Endometrial microvascular endothelial cells (primary cell): ENCODE data around the gene MRPL42. TPM values are rescaled to one million over a fixed set of nuclear protein-coding genes. Genes with fewer than 3 reads are reported as not detected.
"Not testable (repeated sequence)": the region's sequence is repeated elsewhere in the genome, so short reads cannot be mapped to it uniquely, and the experiment has no call there.

ENCODE experiments used
- in situ Hi-C: cut with HindIII; loops from 2 replicates; pipeline ENCODE4 v1.10.0; 2017; ENCODE audit warnings: low sequenced_read_pairs, low pct_unique_long_range_greater_than_20kb; ENCODE audit errors: inconsistent ontology term
- total RNA-seq: library from RNA; depleted of rRNA; stranded (reverse); fragments of >200 nt; gene quantifications from one replicate; pipeline ENCODE4 v1.2.3, GENCODE V29; 2015; ENCODE audit errors: inconsistent ontology term

Gene MRPL42
- total RNA-seq, 1 donor from 2014 or later = 89.9 TPM

DNA sequence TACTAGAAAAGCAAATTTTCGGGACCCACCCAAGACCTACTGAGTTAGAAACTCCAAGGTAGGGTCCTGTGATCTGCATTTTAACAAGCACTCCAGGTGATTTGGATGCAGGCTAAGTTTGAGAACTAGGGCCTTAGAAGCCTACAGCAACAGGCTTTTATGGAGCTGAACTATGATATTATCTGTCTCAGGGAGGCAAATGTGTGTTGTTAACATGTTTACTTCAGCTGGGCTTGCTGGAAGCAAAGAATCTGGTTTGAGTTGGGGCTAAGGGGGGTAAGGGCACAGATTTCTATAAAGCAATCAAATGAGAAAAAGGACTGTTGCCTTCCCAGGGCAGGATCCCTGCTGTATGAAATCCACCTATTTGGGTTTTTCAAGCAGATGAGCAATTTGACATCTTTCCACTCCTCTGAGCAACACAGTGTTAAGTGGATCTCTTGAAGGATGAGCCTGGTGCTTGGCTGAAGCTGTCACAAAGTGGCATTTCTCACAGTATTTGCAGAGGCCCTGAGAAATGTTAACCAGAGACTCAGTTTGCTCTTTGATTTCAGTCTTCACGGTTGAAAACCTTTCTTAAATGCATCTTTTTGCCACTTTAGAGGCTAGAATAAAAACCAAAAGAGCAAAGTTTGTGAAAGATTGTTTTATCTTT is 68.9 kb downstream of the MRPL42 start:
- in situ Hi-C loops = no loop called here

- in situ Hi-C loops = no loop called here
Measured at GRCh38 chr12:93536766-93537488, 69.6 kb downstream of the MRPL42 start.

DNA sequence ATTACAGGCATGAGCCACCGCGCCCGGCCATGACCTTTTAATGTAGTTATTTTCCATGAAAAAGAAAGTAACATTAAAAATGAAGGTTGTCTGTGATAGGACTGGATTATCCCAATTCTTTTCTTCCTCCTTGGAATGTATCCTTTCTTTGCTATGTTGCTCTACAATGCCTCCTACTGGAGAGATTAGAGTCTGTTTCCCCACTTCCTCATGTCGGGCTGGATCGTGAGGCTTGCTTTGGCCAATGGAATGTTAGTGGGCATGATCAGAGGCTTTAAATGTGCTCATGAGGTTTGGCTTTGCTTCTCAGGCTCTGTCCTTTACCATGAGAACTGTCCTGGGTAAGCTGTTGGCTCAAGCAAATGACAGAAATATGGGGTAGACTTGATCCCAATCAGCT is 70.5 kb downstream of the MRPL42 start:
- in situ Hi-C loops = no loop called here

DNA sequence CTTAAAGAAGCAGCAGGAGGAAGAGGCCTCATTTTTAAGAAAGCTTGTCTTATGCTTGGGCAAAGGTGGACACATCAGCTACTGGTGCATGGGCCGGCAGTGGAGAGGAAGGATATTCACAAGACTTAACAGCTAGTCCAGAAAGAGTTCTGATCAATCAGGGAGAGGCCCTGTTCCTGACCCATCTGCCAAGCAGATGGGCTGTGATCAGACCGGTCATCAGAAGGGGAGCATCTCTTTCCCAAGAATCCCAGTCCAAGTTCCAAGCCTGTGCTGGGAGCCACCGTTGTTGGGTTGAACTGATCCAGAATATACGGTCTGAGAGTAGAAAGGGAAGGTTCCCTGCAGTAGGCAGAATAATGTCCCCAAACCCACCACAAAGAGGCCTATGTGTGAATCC is 72.5 kb downstream of the MRPL42 start:
- in situ Hi-C loops = no loop called here

- in situ Hi-C loops = no loop called here
Measured at GRCh38 chr12:93540466-93540865, 73.2 kb downstream of the MRPL42 start.

- in situ Hi-C loops = no loop called here
Measured at GRCh38 chr12:93541578-93542225, 74.4 kb downstream of the MRPL42 start.

DNA sequence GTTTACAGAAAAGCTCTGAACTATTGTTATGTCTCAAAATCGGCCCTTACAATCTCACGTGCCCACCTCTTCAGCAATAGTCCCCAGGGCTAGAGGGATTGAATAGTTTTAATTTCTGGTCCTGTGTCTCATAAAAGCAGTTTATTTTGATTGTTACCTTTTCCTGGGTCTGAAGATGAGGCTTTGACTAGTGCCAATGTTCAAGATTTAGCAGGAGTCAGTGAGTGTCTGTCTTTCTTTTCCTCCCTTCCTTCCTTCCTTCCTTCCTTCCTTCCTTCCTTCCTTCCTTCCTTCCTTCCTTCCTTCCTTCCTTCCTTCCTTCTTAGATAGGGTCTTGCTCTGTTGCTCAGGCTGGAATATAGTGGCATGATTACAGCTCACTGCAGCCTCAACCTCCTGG is 80.5 kb downstream of the MRPL42 start:
- in situ Hi-C loops = no loop called here

DNA sequence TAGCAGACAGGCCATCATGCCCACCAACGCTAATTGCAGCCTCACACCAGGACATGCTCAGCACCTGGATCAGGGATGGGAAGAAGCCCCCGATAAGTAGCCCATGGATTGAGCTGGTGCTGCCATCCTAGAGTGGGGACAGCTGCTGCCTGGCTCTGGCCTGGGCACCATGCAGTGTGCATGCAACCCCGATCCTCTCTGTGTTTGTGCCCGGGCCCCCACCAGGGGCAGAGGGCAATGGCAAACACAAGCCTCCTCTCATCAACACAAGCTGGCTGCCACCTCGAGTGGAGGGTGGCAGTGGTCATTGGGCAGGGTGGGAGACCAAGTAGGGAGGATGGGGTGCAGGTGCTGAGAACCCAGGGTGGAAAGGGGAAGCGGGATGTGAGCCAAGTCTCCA is 81.9 kb downstream of the MRPL42 start:
- in situ Hi-C loops = no loop called here

DNA sequence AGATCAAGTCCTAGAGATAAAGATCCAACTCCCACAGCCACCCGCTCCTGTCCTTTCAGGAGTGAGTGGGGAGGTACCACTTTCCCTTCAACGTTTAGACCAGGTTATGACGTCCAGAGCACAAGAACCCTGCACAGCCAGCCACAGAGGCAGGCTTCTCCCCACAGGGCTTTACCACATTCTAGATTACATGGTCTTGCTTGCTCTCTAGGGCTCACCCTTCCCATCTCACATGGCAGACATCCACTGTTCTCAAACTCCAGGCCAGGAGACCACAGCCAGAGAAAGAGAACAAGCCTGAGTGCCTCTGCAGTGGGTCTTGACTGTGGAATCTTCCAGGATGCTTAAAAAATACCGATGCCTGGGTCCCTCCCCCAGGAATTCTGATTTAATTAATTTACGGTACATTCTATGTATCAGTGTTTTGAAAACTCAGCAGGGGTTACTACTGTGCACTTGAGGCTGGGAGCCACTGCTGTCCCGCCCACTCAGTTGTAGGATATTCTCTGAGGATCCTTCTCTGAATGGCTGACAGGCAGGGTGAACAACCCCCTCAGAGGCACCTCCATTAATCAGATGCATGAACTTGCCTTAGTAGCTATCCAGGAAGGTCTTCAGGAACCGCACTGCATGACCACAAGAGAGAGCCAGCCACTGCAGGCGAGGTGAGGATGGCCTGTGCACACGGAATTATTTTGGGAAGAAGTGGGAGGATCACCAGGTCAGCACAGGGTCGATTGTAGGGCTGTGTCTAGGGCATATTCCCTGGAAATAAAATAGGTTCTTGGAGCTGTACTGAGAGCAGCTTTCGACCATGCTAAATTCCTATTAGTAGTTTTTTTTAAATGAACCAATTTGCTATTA is 83.7 kb downstream of the MRPL42 start:
- in situ Hi-C loops = no loop called here

DNA sequence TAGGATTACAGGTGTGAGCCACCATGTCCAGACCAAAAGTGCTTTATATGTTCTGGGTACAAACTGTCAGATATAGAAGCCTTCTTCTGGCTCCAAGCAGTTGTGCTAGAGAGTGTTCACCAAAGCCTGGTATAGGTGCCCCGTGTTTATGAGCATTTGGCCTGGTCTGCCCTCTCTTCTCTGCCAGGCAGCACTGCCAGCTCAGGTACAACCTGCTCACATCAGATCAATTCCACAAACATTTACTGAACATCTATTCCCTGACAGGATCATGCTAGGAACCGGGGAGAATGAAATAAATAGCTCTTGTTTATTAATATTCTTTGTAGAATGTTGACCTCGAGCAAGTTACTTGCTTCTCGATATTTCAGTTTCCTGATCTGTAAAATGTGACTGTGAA is 85.1 kb downstream of the MRPL42 start:
- in situ Hi-C loops = no loop called here

DNA sequence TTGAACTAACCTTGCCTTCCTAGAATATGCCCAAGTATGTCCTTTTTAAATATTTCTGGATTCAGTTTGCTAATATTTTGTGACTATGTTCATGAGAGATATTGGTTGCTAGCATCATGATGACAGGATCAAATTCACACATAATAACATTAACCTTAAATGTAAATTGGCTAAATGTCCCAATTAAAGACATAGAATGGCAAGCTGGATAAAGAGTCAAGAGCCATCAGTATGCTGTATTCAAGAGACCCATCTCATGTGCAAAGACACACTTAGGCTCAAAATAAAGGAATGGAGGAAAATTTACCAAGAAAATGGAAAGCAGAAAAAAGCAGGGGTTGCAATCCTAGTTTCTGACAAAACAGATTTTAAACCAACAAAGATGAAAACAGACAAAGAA is 90.6 kb downstream of the MRPL42 start:
- in situ Hi-C loops = not testable (repeated sequence)

- in situ Hi-C loops = not testable (repeated sequence)
Measured at GRCh38 chr12:93558685-93559084, 91.4 kb downstream of the MRPL42 start.

GRCh38 chr12:93563807-93564538 is 96.7 kb downstream of the MRPL42 start:
- in situ Hi-C loops = no loop called here

- in situ Hi-C loops = no loop called here
Measured at GRCh38 chr12:93565760-93566159, 98.4 kb downstream of the MRPL42 start.

Other genes starting within 250 kb of the MRPL42 start
- gene NUDT4, start 89.6 kb upstream of the MRPL42 start, total RNA-seq = 60.7 TPM
- gene UBE2N, start 25.6 kb upstream of the MRPL42 start, total RNA-seq = 69.1 TPM
- 89.3 TPM for gene SOCS2, start 105.2 kb downstream of the MRPL42 start, total RNA-seq
- 28.3 TPM for gene CRADD, start 209.9 kb downstream of the MRPL42 start, total RNA-seq